ENCODE results near the gene LRP1-AS. TPM values are rescaled to one million over a fixed set of nuclear protein-coding genes. Genes with fewer than 3 reads are reported as not detected.
"Not testable (repeated sequence)": the region's sequence is repeated elsewhere in the genome, so short reads cannot be mapped to it uniquely, and the experiment has no call there.

LRP1-AS gene
- polyA plus RNA-seq, 2 of the 4 experiments (the other 2 are of a cell fraction): not detected

- TF ChIP-seq, protein P1, sequence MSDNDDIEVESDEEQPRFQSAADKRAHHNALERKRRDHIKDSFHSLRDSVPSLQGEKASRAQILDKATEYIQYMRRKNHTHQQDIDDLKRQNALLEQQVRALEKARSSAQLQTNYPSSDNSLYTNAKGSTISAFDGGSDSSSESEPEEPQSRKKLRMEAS (IDR thresholded peaks at IDR 0.05): 0 out of 2 replicates have a peak, but pooled peaks have one; percentile 10
- TF ChIP-seq RAD21 (conservative IDR thresholded peaks at IDR 0.05 in 1 of 2, IDR thresholded peaks at IDR 0.05 in 1 of 2) (peak; percentile 86 to 92), KDM1A (IDR thresholded peaks at IDR 0.05; ENCODE audit: low read depth) (no peak), SMC3 (IDR thresholded peaks at IDR 0.05) (peak; percentile 90), NR3C1 (IDR thresholded peaks at IDR 0.05) (no peak), CTCF (IDR thresholded peaks at IDR 0.05) (peak; percentile 94)
- ChIA-PET POLR2A (no interaction called here), CTCF (interaction anchor here (0.7 to 20.0 kb wide), 39 partner anchors 8 to 436 kb away, joined by 3 to 1152 read pairs (median 6); partner anchors contain the start of genes LRP1-AS, PTGES3 and STAT6)
- H3K4me1 ChIP-seq: peaks cover 10% of the 10 kb centered on the region; the same call in 2 of the 3 replicates
- no peak overlapping the region for H3K4me3 ChIP-seq
- no peak overlapping the region for H3K4me2 ChIP-seq
- ATAC-seq: peak; percentile 46 to 61; a peak in 3 of 6 replicates
- 13% methylated on average over 10 of the region's 10 CpGs for WGBS (ENCODE audit: missing lambda C conversion rate)
- DNase-seq (ENCODE audit: low read depth in 1 of 2, low spot score in 1 of 2): peak; percentile 77 to 84
- FAIRE-seq: no peak
- H3K27ac ChIP-seq: no peak overlapping the region
- peaks cover 4% of the 10 kb centered on the region; the same call in 1 of the 3 replicates for H3K9me3 ChIP-seq
Observed at GRCh38 chr12:57124261-57124877, 23.1 kb downstream of the LRP1-AS start.

- POLR2A ChIA-PET: no interaction called here
- FAIRE-seq (no peak), ATAC-seq (no peak), DNase-seq (ENCODE audit: low read depth in 1 of 2, low spot score in 1 of 2) (no peak)
- TF ChIP-seq MAZ (IDR thresholded peaks at IDR 0.05; ENCODE audit: borderline replicate concordance, low read depth, low read length) (no peak), HDAC2 (IDR thresholded peaks at IDR 0.05) (no peak), HOXB13 (CRISPR knock-in tag; IDR thresholded peaks at IDR 0.05; ENCODE audit: low read depth) (peak; percentile 17; the same call in 1 of the 2 replicates), SMC3 (IDR thresholded peaks at IDR 0.05) (no peak)
- Histone ChIP-seq H3K27ac (no peak overlapping the region), H3K4me1 (peaks cover 5% of the 10 kb centered on the region; the same call in 1 of the 3 replicates), H3K4me2 (no peak overlapping the region), H3K9me3 (peaks cover 4% of the 10 kb centered on the region; the same call in 1 of the 3 replicates), H3K4me3 (no peak overlapping the region)
- CTCF ChIA-PET: interaction anchor here (0.8 to 20.0 kb wide), 37 partner anchors 8 to 329 kb away, joined by 3 to 1152 read pairs (median 6); partner anchors contain the start of genes LRP1-AS, NXPH4 and STAT6
- 25% methylated on average over 2 of the region's 2 CpGs for WGBS (ENCODE audit: missing lambda C conversion rate)
Observed at GRCh38 chr12:57123813-57124212, 23.6 kb downstream of the LRP1-AS start.

GRCh38 chr12:57120718-57121117, 26.7 kb downstream of the LRP1-AS start:
- FAIRE-seq; H3K27ac ChIP-seq; DNase-seq (ENCODE audit: low read depth in 1 of 2, low spot score in 1 of 2); H3K9me3 ChIP-seq; H3K4me2 ChIP-seq; ATAC-seq; H3K4me1 ChIP-seq; H3K4me3 ChIP-seq: not testable (repeated sequence)
- CTCF ChIA-PET: interaction anchor here (1.1 to 20.0 kb wide), 7 partner anchors 9 to 57 kb away, joined by 3 to 1152 read pairs (median 50); partner anchors contain the start of genes LRP1-AS and STAT6
- POLR2A ChIA-PET: interaction anchor here (0.7 kb wide), 1 partner anchor 829 kb away, joined by 3 read pairs; no protein-coding TSS in a partner anchor
- 90% methylated on average over 11 of the region's 11 CpGs for WGBS (ENCODE audit: missing lambda C conversion rate)

DNA sequence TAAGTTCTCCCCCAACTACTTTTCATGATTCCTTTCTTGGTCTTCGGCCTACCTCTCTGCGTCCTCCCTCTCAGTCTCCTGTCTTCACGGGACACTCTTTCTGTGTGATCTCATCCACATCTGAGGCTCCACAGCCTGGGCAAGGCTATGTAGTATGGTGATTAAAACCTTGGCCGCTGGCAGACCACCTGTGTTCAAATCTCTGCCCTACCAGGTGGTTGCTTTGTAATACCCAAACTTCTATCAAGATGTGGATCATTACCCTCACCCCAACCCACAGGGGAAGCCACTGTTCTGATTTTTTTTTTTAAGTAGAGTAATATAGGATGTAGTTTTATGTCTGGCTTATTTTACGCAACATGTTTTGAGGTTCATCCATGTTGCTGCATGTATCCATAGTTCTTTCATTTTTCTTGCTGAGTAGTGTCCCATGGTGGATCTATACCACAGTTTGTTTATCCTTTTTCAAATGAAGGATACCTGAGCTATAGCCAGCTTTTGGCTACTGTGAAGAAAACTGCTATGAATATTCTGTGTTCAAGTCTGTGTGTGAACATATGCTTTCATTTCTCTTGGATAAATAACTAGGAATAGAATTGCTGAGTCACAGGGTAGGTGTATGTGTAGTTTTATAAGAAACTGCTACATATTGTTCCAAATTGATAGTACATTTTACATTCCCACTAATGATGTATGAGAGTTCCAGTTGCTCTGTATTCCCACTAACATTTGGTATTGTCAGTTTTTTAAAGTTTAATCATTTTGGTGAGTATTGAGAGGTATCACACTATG, 27.9 kb downstream of the LRP1-AS start:
- CTCF ChIA-PET: interaction anchor here (1.0 to 20.0 kb wide), 7 partner anchors 8 to 118 kb away, joined by 3 to 1152 read pairs (median 5); partner anchors contain the start of genes LRP1 and STAT6
- ATAC-seq (no peak), FAIRE-seq (no peak), DNase-seq (ENCODE audit: low read depth in 1 of 2, low spot score in 1 of 2) (no peak)
- POLR2A ChIA-PET: interaction anchor here (0.7 kb wide), 1 partner anchor 828 kb away, joined by 3 read pairs; no protein-coding TSS in a partner anchor
- Histone ChIP-seq H3K4me2 (no peak overlapping the region), H3K27ac (peak overlapping the region in 1 of 2 experiments; percentile 24; a peak in 1 of 6 replicates), H3K9me3 (peaks cover 4% of the 10 kb centered on the region; the same call in 1 of the 3 replicates), H3K4me1 (no peaks in the 10 kb centered on the region), H3K4me3 (no peak overlapping the region)
- TF ChIP-seq NFE2L2 (conservative IDR thresholded peaks at IDR 0.05; ENCODE audit: low read length) (peak; percentile 72), EHMT2 (IDR thresholded peaks at IDR 0.05; ENCODE audit: low read depth) (no peak), NPAS2 (CRISPR knock-in tag; IDR thresholded peaks at IDR 0.05; ENCODE audit: borderline replicate concordance) (no peak), HEYL (CRISPR knock-in tag; IDR thresholded peaks at IDR 0.05) (no peak), MAFK (IDR thresholded peaks at IDR 0.05; ENCODE audit: partially characterized antibody) (peak; percentile 84)
- WGBS (ENCODE audit: missing lambda C conversion rate): 91% methylated on average over 5 of the region's 5 CpGs
